22Rv1 (cell line): Measurements from ENCODE around the gene ADM2.

Experiments
- CTCF ChIP-seq: fragments of 450-650 bp; IDR thresholded peaks from 2 replicates; pipeline ENCODE4 v1.5.1; 2017; ENCODE audit warnings: mild to moderate bottlenecking
- ZFX ChIP-seq: fragments of 450-650 bp; IDR thresholded peaks from 2 replicates; pipeline ENCODE4 v1.6.1; 2017; ENCODE audit warnings: antibody characterized with exemption, borderline replicate concordance

DNA sequence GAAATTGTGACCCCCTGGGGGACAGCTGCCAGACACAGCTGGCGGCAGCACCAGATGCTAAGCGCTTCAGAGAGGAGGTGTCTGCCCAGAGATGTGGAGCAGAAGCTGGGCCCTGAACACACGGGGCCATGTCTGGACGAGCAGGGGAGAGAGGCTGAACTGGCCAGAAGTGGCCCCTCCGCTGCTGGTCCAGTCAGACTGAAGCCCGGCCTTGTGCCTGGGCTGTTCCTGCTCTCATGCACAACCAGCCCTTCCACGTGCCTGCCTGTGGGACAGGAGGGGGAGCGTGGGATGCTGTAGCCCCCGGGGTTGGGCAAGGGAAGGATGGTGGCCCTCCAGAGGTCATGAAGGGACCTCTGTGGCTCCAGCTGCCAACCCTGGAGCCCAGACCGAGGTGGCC, 1.8 kb downstream of the ADM2 start:
- TF ChIP-seq CTCF (no peak), ZFX (no peak)
